ENCODE results near the gene AKR1D1. TPM values are rescaled to one million over a fixed set of nuclear protein-coding genes. Genes with fewer than 3 reads are reported as not detected.

Gene AKR1D1
- total and polyA plus RNA-seq, 2 of the 13 experiments (the other 11 are each of a cell fraction or from before 2014, with no cell fraction given): 6.9 to 37.0 TPM

DNA sequence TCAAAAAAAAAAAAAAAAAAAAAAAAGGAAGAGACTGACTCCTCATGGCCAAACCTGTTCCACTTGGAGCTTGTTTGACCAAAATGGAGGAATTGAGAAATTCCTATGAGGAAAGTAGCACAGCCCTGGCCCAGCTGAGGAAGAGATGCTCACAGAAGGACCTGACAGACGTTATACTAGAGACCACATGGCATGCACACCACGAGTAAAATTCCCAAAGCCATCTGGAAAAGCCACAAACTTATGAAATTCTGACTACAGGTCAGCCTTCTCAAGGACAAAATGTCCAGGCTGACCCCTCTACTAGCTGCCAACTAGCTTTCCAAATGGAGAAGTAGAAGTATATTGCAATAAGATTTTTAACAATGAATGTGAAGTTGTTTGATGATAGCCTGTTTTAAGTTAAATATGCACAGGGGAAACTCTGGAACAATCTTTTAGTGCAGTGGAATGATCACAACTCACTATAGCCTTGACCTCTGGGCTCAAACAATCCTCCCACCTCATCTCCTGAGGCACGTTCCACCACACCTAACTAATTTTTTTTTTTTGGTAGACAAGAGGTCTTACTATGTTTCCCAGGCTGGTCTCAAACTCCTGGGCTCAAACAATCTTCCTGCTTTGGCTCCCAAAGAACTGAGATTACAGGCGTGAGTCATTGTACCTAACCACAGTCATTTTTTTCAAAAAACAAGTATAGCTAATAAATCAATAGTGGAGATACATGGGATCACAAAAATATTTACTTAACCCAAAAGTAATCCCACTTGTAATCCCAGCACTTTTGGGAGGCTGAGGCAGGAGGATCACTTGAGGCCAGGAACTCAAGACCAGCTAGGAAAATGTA, 75.7 kb downstream of the AKR1D1 start (continued):
- TF ChIP-seq KIAA2018 (CRISPR knock-in tag; IDR thresholded peaks at IDR 0.05; ENCODE audit: borderline replicate concordance) (no peak), TIGD3 (CRISPR knock-in tag; IDR thresholded peaks at IDR 0.05; ENCODE audit: borderline replicate concordance) (no peak), POLR2AphosphoS5 (IDR thresholded peaks at IDR 0.05; ENCODE audit: low read depth, low read length) (no peak), KAT2B (IDR thresholded peaks at IDR 0.05; ENCODE audit: borderline replicate concordance, low read depth, low read length) (no peak), RBFOX2 (IDR thresholded peaks at IDR 0.05; ENCODE audit: low read depth, low read length) (0 out of 2 replicates have a peak, but pooled peaks have one; percentile 30), ZNF619 (CRISPR knock-in tag; IDR thresholded peaks at IDR 0.05) (0 out of 2 replicates have a peak, but pooled peaks have one; percentile 9), SSRP1 (CRISPR knock-in tag; IDR thresholded peaks at IDR 0.05) (no peak), ZNF704 (CRISPR knock-in tag; IDR thresholded peaks at IDR 0.05; ENCODE audit: borderline replicate concordance) (no peak)
- TF ChIP-seq, protein P1, sequence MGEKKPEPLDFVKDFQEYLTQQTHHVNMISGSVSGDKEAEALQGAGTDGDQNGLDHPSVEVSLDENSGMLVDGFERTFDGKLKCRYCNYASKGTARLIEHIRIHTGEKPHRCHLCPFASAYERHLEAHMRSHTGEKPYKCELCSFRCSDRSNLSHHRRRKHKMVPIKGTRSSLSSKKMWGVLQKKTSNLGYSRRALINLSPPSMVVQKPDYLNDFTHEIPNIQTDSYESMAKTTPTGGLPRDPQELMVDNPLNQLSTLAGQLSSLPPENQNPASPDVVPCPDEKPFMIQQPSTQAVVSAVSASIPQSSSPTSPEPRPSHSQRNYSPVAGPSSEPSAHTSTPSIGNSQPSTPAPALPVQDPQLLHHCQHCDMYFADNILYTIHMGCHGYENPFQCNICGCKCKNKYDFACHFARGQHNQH (CRISPR knock-in tag; IDR thresholded peaks at IDR 0.05): no peak
- TF ChIP-seq, protein P2, sequence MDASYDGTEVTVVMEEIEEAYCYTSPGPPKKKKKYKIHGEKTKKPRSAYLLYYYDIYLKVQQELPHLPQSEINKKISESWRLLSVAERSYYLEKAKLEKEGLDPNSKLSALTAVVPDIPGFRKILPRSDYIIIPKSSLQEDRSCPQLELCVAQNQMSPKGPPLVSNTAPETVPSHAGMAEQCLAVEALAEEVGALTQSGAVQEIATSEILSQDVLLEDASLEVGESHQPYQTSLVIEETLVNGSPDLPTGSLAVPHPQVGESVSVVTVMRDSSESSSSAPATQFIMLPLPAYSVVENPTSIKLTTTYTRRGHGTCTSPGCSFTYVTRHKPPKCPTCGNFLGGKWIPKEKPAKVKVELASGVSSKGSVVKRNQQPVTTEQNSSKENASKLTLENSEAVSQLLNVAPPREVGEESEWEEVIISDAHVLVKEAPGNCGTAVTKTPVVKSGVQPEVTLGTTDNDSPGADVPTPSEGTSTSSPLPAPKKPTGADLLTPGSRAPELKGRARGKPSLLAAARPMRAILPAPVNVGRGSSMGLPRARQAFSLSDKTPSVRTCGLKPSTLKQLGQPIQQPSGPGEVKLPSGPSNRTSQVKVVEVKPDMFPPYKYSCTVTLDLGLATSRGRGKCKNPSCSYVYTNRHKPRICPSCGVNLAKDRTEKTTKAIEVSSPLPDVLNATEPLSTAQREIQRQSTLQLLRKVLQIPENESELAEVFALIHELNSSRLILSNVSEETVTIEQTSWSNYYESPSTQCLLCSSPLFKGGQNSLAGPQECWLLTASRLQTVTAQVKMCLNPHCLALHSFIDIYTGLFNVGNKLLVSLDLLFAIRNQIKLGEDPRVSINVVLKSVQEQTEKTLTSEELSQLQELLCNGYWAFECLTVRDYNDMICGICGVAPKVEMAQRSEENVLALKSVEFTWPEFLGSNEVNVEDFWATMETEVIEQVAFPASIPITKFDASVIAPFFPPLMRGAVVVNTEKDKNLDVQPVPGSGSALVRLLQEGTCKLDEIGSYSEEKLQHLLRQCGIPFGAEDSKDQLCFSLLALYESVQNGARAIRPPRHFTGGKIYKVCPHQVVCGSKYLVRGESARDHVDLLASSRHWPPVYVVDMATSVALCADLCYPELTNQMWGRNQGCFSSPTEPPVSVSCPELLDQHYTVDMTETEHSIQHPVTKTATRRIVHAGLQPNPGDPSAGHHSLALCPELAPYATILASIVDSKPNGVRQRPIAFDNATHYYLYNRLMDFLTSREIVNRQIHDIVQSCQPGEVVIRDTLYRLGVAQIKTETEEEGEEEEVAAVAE (CRISPR knock-in tag; IDR thresholded peaks at IDR 0.05; ENCODE audit: borderline replicate concordance): no peak

All from HepG2 (cell line).